ENCODE data around the gene C5.

C5 gene

DNA sequence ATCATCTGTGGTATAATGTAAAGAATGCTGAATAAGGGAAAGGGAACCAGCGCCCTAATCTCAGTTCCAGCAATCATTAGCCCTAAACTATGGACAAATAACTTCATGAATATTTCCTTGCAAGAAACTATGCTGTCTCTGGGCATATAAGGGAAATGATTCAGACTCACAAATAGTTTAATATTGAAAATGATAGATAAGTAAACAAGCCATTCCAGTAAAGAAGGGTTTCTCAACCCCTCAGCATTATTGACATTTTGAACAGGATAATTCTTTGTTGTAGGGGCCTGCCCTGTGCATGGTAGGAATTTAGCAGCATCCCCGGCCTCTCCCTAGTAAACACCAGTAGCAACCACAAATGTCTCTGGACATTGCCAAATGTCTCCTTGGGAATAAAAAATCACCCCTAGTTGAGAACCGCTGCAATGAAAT, 23.8 kb downstream of the C5 start:
- DNase-seq (ENCODE audit: low spot score): no peak

DNA sequence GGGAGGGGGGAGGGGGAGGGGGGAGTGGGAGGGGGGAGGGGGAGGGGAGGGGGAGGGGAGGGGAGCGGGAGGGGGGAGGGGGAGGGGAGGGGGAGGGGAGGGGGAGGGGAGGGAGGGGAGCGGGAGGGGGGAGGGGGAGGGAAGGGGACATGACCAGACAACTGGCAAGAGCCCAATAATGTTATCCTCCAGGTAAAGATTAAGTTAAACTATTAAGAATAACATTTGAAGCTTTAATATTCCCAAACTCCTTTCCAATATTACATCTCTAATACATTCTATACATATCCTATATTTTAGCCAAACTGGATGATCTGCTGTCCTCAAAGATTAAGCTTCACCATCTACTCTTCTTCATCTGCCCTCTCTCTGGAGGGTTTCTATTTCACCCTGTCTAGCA, 25.8 kb downstream of the C5 start:
- TF ChIP-seq, protein P1, sequence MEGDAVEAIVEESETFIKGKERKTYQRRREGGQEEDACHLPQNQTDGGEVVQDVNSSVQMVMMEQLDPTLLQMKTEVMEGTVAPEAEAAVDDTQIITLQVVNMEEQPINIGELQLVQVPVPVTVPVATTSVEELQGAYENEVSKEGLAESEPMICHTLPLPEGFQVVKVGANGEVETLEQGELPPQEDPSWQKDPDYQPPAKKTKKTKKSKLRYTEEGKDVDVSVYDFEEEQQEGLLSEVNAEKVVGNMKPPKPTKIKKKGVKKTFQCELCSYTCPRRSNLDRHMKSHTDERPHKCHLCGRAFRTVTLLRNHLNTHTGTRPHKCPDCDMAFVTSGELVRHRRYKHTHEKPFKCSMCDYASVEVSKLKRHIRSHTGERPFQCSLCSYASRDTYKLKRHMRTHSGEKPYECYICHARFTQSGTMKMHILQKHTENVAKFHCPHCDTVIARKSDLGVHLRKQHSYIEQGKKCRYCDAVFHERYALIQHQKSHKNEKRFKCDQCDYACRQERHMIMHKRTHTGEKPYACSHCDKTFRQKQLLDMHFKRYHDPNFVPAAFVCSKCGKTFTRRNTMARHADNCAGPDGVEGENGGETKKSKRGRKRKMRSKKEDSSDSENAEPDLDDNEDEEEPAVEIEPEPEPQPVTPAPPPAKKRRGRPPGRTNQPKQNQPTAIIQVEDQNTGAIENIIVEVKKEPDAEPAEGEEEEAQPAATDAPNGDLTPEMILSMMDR (IDR thresholded peaks at IDR 0.05; ENCODE audit: extremely low read depth, missing control alignments): no peak
- no peak for DNase-seq (ENCODE audit: low spot score)

More for the DNA sequence above, 23.8 kb downstream of the C5 start:
- TF ChIP-seq, protein P1 (IDR thresholded peaks at IDR 0.05; ENCODE audit: extremely low read depth, missing control alignments): no peak

DNA sequence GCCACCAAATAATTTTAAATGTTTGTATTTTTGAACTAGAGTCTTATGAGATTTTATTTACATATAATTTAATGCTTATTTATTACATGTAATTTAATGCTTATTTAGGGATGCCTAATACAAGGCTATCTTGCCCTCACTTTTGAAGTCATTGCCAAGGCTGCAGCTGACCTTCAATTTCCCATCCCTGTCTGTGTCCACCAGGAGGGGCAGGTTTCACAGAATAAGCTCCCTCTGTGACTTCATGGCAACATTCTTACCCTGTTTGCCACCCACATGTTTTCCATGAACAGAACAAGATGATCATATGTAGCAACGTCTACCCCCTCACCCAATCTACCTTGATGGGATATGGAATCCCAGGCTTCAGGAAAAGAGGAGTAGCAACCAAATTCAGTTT, 27.0 kb downstream of the C5 start:
- DNase-seq (ENCODE audit: low spot score): peak; percentile 15
- TF ChIP-seq, protein P1 (IDR thresholded peaks at IDR 0.05; ENCODE audit: extremely low read depth, missing control alignments): no peak

DNA sequence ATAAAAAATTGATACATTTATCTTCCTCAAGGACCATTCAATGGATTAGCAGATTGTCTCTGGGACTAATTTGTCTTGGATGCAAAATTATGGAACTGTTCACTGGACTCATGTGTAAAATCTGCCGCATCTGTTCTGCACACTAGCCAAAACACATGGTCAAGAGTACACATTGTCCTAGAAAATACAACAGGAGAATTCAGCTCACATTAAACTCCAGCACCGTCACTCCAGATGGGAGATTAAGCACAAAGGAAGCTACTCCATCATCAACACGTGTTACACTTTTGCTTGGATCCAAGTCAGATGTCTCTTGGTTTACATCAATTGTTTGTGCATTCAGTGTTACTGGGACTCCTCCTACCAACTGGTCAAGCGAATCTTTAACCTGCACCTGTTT, 28.8 kb downstream of the C5 start:
- DNase-seq (ENCODE audit: low spot score): no peak
- TF ChIP-seq, protein P1 (IDR thresholded peaks at IDR 0.05; ENCODE audit: extremely low read depth, missing control alignments): no peak

DNA sequence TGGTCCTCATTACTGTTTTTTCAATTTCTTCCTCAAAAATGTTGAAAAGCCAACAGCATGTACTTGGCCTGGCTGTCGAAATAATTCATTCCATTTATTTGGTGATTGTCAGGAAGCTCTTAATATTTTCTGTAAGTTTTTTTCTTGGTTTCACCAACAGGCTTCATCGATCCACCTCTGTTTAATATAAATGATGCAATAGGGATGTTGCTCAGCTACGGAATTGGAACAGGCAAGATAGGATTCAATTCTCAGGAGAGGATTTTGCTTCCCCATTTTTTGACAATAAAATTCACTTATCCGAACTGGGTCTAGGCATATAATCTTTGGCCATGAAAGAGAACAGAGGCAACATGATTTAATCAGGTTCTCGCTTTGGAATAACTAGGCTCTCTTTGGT, 30.8 kb downstream of the C5 start:
- TF ChIP-seq, protein P1 (IDR thresholded peaks at IDR 0.05; ENCODE audit: extremely low read depth, missing control alignments): no peak
- no peak for DNase-seq (ENCODE audit: low spot score)

DNA sequence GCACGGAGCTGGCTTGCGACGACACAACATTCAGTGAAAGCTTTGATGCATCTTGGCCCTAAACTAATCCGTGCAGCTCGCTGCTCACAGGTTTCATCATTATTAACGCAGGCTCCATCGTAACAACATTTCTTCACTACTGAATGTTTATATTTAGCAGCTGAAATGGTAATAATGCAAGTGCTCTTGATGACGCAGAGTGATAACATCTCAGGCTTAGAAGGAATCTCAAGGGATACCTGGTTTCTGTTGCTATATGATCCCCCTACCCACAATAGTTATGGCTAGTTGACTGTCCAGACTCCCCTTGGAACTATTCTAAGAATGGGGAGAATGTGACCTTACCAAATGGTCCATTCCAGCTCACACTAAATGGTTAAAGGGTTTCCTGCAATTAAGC, 36.2 kb downstream of the C5 start:
- DNase-seq (ENCODE audit: low spot score): no peak
- TF ChIP-seq, protein P1 (IDR thresholded peaks at IDR 0.05; ENCODE audit: extremely low read depth, missing control alignments): no peak

DNA sequence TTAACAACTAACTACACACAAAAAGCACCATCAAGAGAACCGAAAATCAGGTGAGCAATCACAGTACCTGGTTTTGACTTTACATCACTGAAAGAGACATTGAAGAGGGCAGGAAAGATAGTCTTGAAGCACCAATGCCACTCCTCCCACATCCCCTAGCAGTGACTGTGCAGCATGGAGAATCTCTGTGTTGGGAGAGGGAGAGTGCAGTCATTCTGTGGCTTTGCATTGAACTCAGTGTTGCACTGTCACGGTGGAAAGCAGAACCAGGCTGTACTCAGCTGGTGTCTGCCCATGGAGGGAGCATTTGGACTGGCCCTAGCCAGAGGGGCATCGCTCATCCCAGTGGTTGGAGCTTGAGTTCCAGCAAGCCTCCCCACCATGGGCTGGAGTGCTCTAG, 40.4 kb downstream of the C5 start:
- TF ChIP-seq, protein P1 (IDR thresholded peaks at IDR 0.05; ENCODE audit: extremely low read depth, missing control alignments): no peak
- DNase-seq (ENCODE audit: low spot score): no peak
